A172 (cell line): Measurements from ENCODE around the gene DDRGK1. TPM values are rescaled to one million over a fixed set of nuclear protein-coding genes. Genes with fewer than 3 reads are reported as not detected.

Experiments
- DNase-seq: peaks from one replicate; pipeline ENCODE4 v3.0.0-alpha.2; 2015; ENCODE audit warnings: low spot score
- total RNA-seq: library from RNA; depleted of rRNA; stranded (reverse); fragments of >200 nt; shearing (Covaris generic); gene quantifications from 2 replicates; pipeline ENCODE4 v1.2.3, GENCODE V29; 2014; rRNA removed

DDRGK1 gene
- total RNA-seq: 70.0 and 76.8 TPM in 2 replicates

DNA sequence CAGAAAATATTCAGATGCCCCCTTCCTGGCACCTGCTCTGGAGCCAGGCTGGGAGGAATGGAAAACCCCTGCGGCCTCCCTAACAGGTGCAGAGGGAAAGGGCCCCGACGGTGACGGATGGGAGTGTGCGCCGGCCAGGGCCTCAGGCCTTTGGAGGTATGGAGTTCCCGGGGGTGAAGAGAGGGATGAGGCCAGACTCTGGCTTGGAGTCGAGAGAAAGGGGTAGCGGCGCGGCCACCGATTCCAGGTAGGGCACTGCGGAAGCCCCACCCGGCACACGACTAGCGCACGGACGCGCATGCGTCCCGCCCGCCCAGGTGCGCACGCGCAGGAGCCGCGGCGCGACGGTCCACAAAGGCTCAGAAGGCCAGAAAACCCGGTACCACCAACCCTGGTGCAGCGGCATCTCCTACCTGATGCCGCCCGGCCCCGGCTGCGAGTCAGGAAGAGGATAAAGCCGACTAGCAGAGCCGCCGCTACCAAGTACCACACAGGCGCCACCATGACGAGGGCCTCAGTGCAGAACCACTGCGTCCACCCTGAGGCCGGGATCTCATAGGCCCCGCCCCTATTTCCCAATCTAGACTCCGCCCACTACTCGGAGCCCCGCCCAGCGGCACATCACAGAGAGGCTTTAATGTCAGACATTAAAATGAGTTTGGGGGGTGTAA is at the start of gene DDRGK1:
TSS of gene DDRGK1 (minus strand) at position 559 of the 671 bp plus-strand sequence. CDS start at position 504, 55 bp downstream.
- DNase-seq: peak; percentile 75

DNA sequence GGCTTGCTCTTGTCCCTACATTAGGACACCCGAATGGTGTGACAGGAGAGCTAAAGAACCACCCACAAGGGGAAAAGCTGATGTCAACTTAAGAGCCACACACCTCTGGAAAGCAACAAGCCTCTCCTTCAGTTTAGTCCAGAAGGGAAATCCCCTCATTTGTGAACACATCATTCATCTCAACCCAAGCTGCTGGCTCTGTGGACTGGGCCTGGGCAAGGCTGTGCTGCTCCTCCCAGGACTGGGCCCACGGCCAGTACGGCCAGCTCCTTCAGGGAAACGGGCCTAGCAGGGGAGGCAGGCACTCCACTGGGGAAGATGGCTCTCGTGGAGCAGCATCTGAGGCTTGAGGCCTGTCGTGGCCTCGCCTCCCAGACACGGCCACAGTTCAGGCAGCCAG is 47.3 kb upstream of the DDRGK1 start:
- peak; percentile 31 for DNase-seq

DNA sequence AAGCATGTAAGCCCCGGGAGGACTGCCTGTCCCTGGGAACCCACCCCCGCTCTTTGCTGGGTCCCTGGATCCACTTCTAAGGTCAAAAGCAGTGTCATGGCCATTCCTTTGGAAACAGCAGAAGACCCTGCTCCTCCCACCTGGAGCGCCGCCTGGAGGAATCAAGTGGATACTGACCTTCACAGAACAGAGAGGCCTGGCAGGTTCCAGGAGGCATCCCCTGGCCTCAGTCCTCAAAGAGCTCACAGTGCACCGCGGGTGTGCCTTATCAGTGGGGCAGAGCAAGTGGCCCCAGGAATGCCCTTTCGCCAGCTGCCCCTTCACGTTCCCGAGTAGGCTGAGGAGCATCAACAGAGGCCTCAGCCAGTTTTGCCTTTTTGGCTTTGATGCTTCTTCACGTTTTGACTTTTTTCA is 45.6 kb upstream of the DDRGK1 start:
- DNase-seq: no peak

- no peak for DNase-seq
Measured at GRCh38 chr20:3248993-3249347, 44.5 kb upstream of the DDRGK1 start.

GRCh38 chr20:3248167-3248992 is 43.9 kb upstream of the DDRGK1 start:
- no peak for DNase-seq

- no peak for DNase-seq
Measured at GRCh38 chr20:3247638-3248037, 43.2 kb upstream of the DDRGK1 start.

GRCh38 chr20:3246682-3247081 is 42.2 kb upstream of the DDRGK1 start:
- DNase-seq: no peak

GRCh38 chr20:3245711-3246110 is 41.2 kb upstream of the DDRGK1 start:
- DNase-seq: no peak

GRCh38 chr20:3245156-3245555 is 40.7 kb upstream of the DDRGK1 start:
- DNase-seq: no peak

GRCh38 chr20:3244613-3245012 is 40.1 kb upstream of the DDRGK1 start:
- DNase-seq: no peak

GRCh38 chr20:3243718-3244358 is 39.4 kb upstream of the DDRGK1 start:
- no peak for DNase-seq

DNA sequence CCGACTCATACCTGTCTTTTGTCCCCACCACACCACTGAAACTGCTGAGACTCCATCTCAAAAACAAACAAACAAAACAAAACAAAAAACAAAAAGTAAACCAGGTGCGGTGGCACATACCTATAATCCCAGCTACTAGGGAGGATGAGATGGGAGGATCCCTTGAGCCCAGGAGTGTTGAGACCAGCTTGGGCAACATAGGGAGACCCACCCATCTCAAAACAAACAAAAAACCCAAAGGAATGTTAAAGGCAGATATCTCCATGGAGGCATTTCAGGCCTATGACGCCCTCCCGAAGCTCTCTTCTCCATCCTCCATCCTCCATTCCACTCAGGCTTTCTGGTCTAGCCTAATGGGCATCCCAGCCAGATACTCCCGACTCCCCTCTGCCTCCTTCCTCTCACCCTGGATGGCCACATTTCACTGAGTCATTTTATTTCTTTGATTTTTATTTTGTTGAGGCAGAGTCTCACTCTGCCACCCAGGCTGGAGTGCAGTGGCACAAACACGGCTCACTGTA is 37.8 kb upstream of the DDRGK1 start:
- no peak for DNase-seq

GRCh38 chr20:3240776-3241363 is 36.4 kb upstream of the DDRGK1 start:
- DNase-seq: no peak

DNA sequence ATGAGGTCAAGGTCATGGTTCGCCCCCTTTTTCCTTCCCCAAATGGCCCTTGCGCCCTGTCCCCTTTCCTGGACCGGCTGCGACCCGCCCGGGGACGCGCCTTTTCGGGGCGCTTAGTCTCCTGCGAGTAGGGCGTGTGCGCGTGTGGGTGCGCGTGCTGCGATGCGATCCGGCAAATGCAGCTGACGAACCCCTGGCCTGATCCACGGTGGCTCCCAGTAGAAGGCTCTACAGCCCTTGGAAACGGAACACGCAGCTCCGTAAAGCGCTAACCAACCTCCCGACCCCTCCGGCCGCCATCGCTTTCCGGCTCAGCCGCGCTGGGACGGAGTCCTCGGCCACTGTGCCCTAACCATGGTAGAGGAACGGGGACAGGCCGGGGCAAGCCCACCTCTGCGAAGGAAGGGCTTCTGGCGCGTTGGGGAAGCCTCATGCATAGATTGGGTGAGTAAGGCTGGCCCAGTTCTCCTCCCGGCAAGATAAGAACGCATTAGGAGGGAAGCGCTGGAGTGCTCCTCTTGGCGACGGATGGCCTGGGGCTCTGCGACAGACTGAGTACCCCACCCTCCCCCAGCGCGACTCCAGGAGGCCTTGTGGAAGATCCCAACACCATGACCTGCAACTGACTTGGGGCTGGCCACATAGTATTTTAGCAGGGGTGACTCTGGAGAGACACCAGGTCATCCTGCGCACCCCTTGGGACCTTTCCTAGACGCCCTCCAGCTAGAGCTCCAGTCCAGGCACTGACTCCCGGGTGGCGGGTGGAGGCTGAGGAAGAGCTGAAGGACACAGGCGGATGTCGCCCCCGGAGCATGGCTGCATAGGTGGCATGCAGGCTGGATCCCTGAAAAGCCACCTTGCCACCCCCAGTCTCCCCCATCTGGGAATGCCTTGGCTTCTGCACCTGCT is 35.6 kb upstream of the DDRGK1 start:
- DNase-seq: no peak

DNA sequence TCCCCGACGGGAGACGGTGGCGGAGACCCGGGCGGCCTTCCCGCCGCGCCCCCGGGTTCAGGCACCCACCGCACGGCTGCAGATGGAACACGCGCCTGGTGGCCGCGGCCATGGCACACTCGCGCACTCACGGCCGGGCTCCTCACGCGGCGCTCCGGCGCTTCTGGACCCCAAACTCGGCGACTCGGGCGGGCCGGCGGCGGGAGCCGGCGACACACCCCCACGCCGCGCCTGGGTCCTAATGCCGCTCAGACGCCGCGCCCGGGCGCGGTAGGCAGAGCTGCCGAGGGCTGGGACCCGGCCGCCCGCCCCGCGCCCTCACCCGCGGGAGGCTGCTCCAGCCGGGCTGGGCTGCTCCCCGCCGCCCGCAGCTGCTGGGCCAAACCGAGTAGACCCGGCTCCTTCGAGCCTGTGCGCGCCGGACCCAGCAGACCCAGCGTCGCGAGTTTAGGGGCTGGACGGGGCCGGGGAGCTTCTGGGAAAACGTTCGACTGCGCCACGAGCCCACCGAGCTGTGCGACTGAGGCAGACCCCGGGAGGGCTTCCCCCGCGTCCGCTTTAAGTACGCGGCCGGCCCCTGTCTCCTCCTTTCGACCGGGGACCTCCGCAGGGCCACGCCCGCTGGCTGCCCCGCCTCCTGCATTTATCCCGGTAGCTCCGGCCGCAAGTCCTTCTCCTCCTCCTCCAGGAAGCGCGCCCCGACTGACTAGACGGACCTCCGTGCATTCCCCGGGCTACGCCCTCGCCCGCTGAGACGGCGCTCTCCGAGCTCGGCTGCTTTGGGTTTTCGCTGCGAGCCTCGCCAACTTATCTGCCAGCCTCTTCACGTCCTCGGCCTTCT is 34.8 kb upstream of the DDRGK1 start, which contains the start of gene SLC4A11:
TSS of gene SLC4A11 (minus strand) at position 165 of the 841 bp plus-strand sequence. CDS start at position 112, 53 bp downstream.
- peak; percentile 61 for DNase-seq

DNA sequence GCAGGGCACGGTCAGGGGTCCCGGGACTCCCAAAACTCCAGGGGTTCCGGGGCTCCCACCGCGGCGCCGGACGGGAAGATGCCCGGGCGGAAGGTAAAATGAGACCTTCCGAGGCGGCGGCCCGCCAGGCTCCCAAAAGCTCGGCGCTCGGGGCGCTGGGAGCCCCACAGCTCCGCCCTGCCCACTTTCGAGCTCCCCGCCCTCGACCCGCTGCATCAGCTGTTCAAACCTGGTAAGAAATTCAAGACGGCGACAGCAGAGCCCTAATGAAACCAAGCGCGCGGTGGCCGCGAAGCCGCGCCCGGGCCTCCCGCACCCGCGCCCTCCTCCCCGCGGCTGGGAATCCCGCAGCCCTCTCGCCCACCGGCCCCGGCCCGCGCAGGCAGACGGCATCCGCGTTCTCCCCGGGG is 34.1 kb upstream of the DDRGK1 start:
- no peak for DNase-seq

- no peak for DNase-seq
Measured at GRCh38 chr20:3237958-3238615, 33.6 kb upstream of the DDRGK1 start.

DNA sequence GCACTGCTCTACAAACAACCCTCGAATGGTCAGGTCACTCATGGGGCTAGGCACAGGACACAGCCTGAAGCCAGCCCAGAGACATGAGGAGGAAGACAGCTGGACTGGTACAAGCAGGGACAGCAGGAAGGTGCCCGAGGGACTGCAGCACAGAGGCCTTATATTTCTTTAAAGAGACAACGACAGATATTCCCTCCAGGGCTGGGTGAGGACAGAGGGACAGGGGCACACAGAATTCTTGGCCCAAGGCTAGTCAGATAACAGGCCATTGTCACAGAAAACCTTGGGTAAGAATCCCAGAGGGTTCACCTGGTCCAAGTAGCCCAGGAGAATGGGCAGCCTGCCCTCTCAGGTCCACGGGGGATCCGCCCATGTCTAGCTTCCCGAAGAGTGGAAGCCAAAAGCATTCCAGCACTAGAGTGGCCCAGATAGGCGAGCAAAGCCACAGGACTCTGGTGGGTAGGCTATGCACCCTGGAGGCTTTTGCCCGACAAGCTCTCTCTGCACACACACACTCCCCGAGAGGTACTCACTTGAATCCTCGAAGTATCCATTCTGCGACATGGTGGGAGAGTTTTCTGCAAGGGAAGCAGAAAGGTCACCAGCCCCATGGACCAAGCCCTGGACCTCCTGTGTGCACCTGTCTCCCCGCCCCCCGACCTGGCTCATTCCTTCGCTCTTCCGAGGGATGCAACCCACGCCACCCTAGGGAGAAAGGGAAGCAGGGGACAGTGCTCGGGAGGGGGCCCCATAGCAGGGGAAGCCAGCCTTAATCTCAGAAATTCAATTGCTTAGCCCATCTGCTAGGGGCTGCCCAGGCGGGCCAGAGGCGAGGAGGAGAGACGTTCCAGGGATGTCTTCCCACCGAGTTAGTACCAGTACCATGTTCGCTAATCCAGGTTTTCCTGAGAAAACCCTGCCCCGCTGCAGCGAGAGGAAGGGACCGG is 32.8 kb upstream of the DDRGK1 start:
- DNase-seq: no peak
